Measurements from ENCODE around the gene STARD10. TPM values are rescaled to one million over a fixed set of nuclear protein-coding genes. Genes with fewer than 3 reads are reported as not detected.

STARD10 gene
- total and polyA plus RNA-seq, 9 of the 15 experiments (the other 6 are each of a cell fraction or from before 2014, with no cell fraction given) = 0.15 to 52.9 (median 32.3) TPM

- TF ChIP-seq, protein P1, sequence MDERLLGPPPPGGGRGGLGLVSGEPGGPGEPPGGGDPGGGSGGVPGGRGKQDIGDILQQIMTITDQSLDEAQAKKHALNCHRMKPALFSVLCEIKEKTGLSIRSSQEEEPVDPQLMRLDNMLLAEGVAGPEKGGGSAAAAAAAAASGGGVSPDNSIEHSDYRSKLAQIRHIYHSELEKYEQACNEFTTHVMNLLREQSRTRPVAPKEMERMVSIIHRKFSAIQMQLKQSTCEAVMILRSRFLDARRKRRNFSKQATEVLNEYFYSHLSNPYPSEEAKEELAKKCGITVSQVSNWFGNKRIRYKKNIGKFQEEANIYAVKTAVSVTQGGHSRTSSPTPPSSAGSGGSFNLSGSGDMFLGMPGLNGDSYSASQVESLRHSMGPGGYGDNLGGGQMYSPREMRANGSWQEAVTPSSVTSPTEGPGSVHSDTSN (CRISPR knock-in tag; IDR thresholded peaks at IDR 0.05; ENCODE audit: low read depth) = no peak
- TF ChIP-seq, protein P1 (tag; conservative IDR thresholded peaks at IDR 0.05; ENCODE audit: low read depth) = peak; percentile 36
- no peak for TF ChIP-seq ILF3 (IDR thresholded peaks at IDR 0.05; ENCODE audit: borderline replicate concordance)
- TF ChIP-seq, protein P2, sequence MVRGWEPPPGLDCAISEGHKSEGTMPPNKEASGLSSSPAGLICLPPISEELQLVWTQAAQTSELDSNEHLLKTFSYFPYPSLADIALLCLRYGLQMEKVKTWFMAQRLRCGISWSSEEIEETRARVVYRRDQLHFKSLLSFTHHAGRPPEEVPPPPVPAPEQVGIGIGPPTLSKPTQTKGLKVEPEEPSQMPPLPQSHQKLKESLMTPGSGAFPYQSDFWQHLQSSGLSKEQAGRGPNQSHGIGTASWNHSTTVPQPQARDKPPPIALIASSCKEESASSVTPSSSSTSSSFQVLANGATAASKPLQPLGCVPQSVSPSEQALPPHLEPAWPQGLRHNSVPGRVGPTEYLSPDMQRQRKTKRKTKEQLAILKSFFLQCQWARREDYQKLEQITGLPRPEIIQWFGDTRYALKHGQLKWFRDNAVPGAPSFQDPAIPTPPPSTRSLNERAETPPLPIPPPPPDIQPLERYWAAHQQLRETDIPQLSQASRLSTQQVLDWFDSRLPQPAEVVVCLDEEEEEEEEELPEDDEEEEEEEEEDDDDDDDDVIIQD (CRISPR knock-in tag; IDR thresholded peaks at IDR 0.05) = no peak
- TF ChIP-seq RBM14 (IDR thresholded peaks at IDR 0.05; ENCODE audit: borderline replicate concordance, insufficient read depth, low read depth, low read length) = no peak
- peak; percentile 17 for TF ChIP-seq POU5F1 (IDR thresholded peaks at IDR 0.05; ENCODE audit: borderline replicate concordance, low read depth, low read length, partially characterized antibody)
- TF ChIP-seq, protein P3, sequence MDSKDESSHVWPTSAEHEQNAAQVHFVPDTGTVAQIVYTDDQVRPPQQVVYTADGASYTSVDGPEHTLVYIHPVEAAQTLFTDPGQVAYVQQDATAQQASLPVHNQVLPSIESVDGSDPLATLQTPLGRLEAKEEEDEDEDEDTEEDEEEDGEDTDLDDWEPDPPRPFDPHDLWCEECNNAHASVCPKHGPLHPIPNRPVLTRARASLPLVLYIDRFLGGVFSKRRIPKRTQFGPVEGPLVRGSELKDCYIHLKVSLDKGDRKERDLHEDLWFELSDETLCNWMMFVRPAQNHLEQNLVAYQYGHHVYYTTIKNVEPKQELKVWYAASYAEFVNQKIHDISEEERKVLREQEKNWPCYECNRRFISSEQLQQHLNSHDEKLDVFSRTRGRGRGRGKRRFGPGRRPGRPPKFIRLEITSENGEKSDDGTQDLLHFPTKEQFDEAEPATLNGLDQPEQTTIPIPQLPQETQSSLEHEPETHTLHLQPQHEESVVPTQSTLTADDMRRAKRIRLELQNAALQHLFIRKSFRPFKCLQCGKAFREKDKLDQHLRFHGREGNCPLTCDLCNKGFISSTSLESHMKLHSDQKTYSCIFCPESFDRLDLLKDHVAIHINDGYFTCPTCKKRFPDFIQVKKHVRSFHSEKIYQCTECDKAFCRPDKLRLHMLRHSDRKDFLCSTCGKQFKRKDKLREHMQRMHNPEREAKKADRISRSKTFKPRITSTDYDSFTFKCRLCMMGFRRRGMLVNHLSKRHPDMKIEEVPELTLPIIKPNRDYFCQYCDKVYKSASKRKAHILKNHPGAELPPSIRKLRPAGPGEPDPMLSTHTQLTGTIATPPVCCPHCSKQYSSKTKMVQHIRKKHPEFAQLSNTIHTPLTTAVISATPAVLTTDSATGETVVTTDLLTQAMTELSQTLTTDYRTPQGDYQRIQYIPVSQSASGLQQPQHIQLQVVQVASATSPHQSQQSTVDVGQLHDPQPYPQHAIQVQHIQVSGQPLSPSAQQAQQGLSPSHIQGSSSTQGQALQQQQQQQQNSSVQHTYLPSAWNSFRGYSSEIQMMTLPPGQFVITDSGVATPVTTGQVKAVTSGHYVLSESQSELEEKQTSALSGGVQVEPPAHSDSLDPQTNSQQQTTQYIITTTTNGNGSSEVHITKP (IDR thresholded peaks at IDR 0.05; ENCODE audit: partially characterized antibody) = peak; percentile 68
- TF ChIP-seq ELF1 (tag; IDR thresholded peaks at IDR 0.05) = peak; percentile 40; the same call in 1 of the 2 replicates
- peak in 1 of 2 experiments; percentile 7; a peak in 1 of 4 replicates for TF ChIP-seq ETV6 (IDR thresholded peaks at IDR 0.05; ENCODE audit: borderline replicate concordance in 1 of 2, low read depth in 2 of 2, low read length in 1 of 2)
- TF ChIP-seq ETV6 (CRISPR knock-in tag; IDR thresholded peaks at IDR 0.05; ENCODE audit: borderline replicate concordance) = no peak
- TF ChIP-seq, protein P4, sequence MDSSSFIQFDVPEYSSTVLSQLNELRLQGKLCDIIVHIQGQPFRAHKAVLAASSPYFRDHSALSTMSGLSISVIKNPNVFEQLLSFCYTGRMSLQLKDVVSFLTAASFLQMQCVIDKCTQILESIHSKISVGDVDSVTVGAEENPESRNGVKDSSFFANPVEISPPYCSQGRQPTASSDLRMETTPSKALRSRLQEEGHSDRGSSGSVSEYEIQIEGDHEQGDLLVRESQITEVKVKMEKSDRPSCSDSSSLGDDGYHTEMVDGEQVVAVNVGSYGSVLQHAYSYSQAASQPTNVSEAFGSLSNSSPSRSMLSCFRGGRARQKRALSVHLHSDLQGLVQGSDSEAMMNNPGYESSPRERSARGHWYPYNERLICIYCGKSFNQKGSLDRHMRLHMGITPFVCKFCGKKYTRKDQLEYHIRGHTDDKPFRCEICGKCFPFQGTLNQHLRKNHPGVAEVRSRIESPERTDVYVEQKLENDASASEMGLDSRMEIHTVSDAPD (CRISPR knock-in tag; IDR thresholded peaks at IDR 0.05) = no peak
- TF ChIP-seq ADNP (tag; IDR thresholded peaks at IDR 0.05) = peak; percentile 52; the same call in 1 of the 2 replicates
- peak; percentile 31; the same call in 1 of the 2 replicates for TF ChIP-seq MYBL2 (IDR thresholded peaks at IDR 0.05; ENCODE audit: low read depth)
- TF ChIP-seq MYBL2 (CRISPR knock-in tag; IDR thresholded peaks at IDR 0.05; ENCODE audit: borderline replicate concordance) = no peak
- no peak for TF ChIP-seq TRIM24 (IDR thresholded peaks at IDR 0.05)
- TF ChIP-seq SAFB (IDR thresholded peaks at IDR 0.05; ENCODE audit: borderline replicate concordance, low read depth, low read length) = peak; percentile 24; the same call in 1 of the 2 replicates
Observed at GRCh38 chr11:72793425-72794367, at the start of gene STARD10 (continued).

All from K562 (cell line).